Fibroblast of skin of abdomen (primary cell): ENCODE data around the gene GALNT7.
A peak's percentile ranks its signal among the peaks of the same experiment; 100 is the strongest.

Source experiments
- DNase-seq: peaks from one replicate; pipeline ENCODE4 v3.0.0-alpha.2; 2013

Gene GALNT7

GRCh38 chr4:173311368-173311767, 142.8 kb downstream of the GALNT7 start:
- DNase-seq: no peak

GRCh38 chr4:173314715-173315114, 146.1 kb downstream of the GALNT7 start:
- no peak for DNase-seq

- DNase-seq: no peak
Measured at GRCh38 chr4:173316060-173316459, 147.4 kb downstream of the GALNT7 start.

- no peak for DNase-seq
Measured at GRCh38 chr4:173317004-173317403, 148.4 kb downstream of the GALNT7 start.

- no peak for DNase-seq
Measured at GRCh38 chr4:173318240-173318639, 149.6 kb downstream of the GALNT7 start.

- DNase-seq: peak; percentile 47
Measured at GRCh38 chr4:173318648-173319211, 150.1 kb downstream of the GALNT7 start.

- DNase-seq: peak; percentile 18
Measured at GRCh38 chr4:173319696-173320095, 151.1 kb downstream of the GALNT7 start.

GRCh38 chr4:173325007-173325736, 156.6 kb downstream of the GALNT7 start:
- DNase-seq: no peak

- DNase-seq: no peak
Measured at GRCh38 chr4:173328236-173328901, 159.8 kb downstream of the GALNT7 start.

- no peak for DNase-seq
Measured at GRCh38 chr4:173330590-173330989, 162.0 kb downstream of the GALNT7 start.

GRCh38 chr4:173332021-173332487, 163.4 kb downstream of the GALNT7 start:
- no peak for DNase-seq

- DNase-seq: peak; percentile 3
Measured at GRCh38 chr4:173332963-173333657, 164.5 kb downstream of the GALNT7 start.

GRCh38 chr4:173333658-173334084, 165.1 kb downstream of the GALNT7 start:
- peak; percentile 48 for DNase-seq

- DNase-seq: peak; percentile 100
Measured at GRCh38 chr4:173334085-173334890, 165.7 kb downstream of the GALNT7 start, which contains the start of gene HMGB2. Gene HMGB2, minus strand, starts transcription at chr4:173334358. Its CDS starts 709 bp downstream, at chr4:173333649.

- DNase-seq: peak; percentile 82
Measured at GRCh38 chr4:173334891-173335752, 166.5 kb downstream of the GALNT7 start.

- no peak for DNase-seq
Measured at GRCh38 chr4:173337463-173337862, 168.9 kb downstream of the GALNT7 start.

GRCh38 chr4:173343832-173344397, 175.3 kb downstream of the GALNT7 start:
- no peak for DNase-seq

- DNase-seq: no peak
Measured at GRCh38 chr4:173345648-173346047, 177.0 kb downstream of the GALNT7 start.

GRCh38 chr4:173346074-173346473, 177.5 kb downstream of the GALNT7 start:
- DNase-seq: peak; percentile 88

GRCh38 chr4:173347467-173347866, 178.9 kb downstream of the GALNT7 start:
- no peak for DNase-seq

GRCh38 chr4:173357939-173358338, 189.3 kb downstream of the GALNT7 start:
- no peak for DNase-seq
